Epithelial cell of proximal tubule (primary cell): ENCODE results near the gene ZDHHC24. TPM values are rescaled to one million over a fixed set of nuclear protein-coding genes. Genes with fewer than 3 reads are reported as not detected.
A peak's percentile ranks its signal among the peaks of the same experiment; 100 is the strongest.

ENCODE experiments used
- DNase-seq: peaks from one replicate; pipeline ENCODE4 v3.0.0-alpha.2; 2011; ENCODE audit warnings: low read depth
- H3K4me3 ChIP-seq: 2 replicates; pipeline ENCODE4 v1.5.1; 2011; ENCODE audit warnings: low read depth, mild to moderate bottlenecking, low read length
- CTCF ChIP-seq: conservative IDR thresholded peaks from 2 replicates; pipeline ENCODE4 v1.5.1; 2012; ENCODE audit warnings: low read depth, mild to moderate bottlenecking, low read length
- total RNA-seq: library from RNA; depleted of rRNA; stranded (reverse); fragments of >200 nt; gene quantifications from 2 replicates; pipeline ENCODE4 v1.2.3, GENCODE V29; 2015

Gene ZDHHC24
- total RNA-seq, 1 donor from 2014 or later: 17.8 TPM

- no peak for DNase-seq
- no peak for TF ChIP-seq CTCF
Observed at GRCh38 chr11:66489636-66490035, 56.2 kb downstream of the ZDHHC24 start.

GRCh38 chr11:66488957-66489356, 56.9 kb downstream of the ZDHHC24 start:
- no peak for TF ChIP-seq CTCF
- H3K4me3 ChIP-seq: no peak overlapping the region
- no peak for DNase-seq

More at GRCh38 chr11:66489636-66490035, 56.2 kb downstream of the ZDHHC24 start:
- H3K4me3 ChIP-seq: no peak overlapping the region

GRCh38 chr11:66484806-66485380, 61.0 kb downstream of the ZDHHC24 start:
- no peak for TF ChIP-seq CTCF
- DNase-seq: no peak

GRCh38 chr11:66480117-66480938, 65.5 kb downstream of the ZDHHC24 start, which contains the start of gene DPP3:
Gene DPP3 (plus strand): TSS chr11:66480434. CDS start chr11:66482201, 1,767 bp downstream.
- TF ChIP-seq CTCF: no peak
- H3K4me3 ChIP-seq: peak within 1 kb of the TSS; percentile 95
- DNase-seq: peak; percentile 53

More at GRCh38 chr11:66484806-66485380, 61.0 kb downstream of the ZDHHC24 start:
- no peak overlapping the region for H3K4me3 ChIP-seq

GRCh38 chr11:66479394-66480116, 66.3 kb downstream of the ZDHHC24 start:
- H3K4me3 ChIP-seq: peak overlapping the region; percentile 95
- DNase-seq: peak; percentile 4
- no peak for TF ChIP-seq CTCF

GRCh38 chr11:66478729-66479393, 67.0 kb downstream of the ZDHHC24 start:
- peak; percentile 90 for TF ChIP-seq CTCF
- peak overlapping the region; percentile 95 for H3K4me3 ChIP-seq
- DNase-seq: no peak
